HG03432 (cell line): ENCODE results near the gene DRAM1.

ENCODE experiments used
- ATAC-seq: cut with Tn5 transposase; IDR thresholded peaks from one replicate; pipeline ENCODE4 v1.9.1; 2021; ENCODE audit warnings: mild to moderate bottlenecking, moderate library complexity; ENCODE audit not compliant: unreplicated experiment

DRAM1 gene, protein sequence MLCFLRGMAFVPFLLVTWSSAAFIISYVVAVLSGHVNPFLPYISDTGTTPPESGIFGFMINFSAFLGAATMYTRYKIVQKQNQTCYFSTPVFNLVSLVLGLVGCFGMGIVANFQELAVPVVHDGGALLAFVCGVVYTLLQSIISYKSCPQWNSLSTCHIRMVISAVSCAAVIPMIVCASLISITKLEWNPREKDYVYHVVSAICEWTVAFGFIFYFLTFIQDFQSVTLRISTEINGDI

GRCh38 chr12:101876861-101877805, at the start of gene DRAM1:
Gene DRAM1, plus strand, starts transcription at chr12:101877580. Its CDS starts 210 bp downstream, at chr12:101877790.
- ATAC-seq = peak; percentile 90

- no peak for ATAC-seq
These were observed 48.8 kb upstream of the DRAM1 start for GRCh38 chr12:101828463-101829196.

DNA sequence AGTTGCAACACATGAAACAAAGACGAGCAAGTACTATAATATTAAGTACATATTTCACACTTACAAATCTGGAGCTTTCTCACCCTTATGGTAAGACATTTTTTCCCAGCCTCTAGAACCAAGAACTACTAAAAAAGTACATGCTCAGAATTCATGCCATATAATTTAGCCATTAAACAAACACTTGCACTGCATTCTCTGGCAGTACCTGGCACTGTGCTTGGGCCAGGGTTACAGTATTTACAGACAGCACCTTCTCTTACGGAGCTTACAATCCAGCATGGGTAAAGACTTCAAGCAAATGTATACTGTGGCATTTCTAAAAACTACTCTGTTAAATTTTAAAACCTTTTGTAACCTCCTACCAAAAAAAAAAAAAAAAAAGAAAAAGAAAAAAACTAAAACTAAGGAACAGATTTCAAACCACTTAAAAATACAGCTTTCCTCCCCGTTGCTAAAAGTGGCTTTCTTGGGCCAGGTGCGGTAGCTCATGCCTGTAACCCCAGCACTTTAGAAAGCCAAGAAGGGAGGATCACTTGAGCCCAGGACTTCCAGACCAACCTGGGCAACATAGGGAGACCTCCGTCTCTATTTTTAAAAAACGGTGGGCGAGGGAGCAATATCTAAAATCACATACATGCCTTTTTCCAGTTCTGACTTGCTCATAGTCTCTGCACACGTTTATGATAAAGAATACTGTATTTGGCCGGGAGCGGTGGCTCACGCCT, 47.6 kb upstream of the DRAM1 start:
- no peak for ATAC-seq

- ATAC-seq = peak; percentile 94
These were observed 46.7 kb upstream of the DRAM1 start, which contains the start of gene GNPTAB for GRCh38 chr12:101830367-101831325. Gene GNPTAB, minus strand, starts transcription at chr12:101830959. Its CDS starts 284 bp downstream, at chr12:101830675.

GRCh38 chr12:101832030-101832429, 45.4 kb upstream of the DRAM1 start:
- no peak for ATAC-seq

DNA sequence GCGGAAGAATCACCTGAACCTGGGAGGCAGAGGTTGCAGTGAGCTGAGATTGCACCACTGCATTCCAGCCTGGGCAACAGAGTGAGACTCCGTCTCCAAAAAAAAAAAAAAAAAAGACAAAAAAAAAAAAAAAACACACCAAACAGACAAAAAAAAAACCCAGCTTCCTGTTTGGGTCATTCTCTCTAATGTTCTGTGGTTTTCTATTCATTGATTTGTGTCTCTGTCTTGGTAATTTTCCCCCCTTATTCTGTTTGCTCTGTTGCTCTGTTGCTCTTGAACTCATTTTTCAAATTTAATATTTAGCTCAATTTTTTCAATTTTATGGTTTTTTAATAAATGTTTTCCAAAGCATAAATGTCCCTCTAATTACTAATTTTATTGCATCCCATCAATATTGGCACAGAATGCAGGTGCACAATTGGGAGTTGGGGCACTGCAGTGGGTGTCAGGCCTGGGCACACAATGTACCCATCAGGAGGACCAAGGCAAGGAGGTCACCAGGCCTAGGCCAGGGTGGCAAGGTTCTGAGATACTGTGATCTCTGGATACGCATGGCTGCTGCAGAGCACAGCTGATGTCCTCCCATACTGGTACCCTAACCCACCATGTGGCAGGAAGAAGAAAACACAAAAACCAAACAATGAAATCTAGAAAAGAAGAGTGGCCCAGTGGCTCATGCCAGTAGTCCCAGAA, 38.6 kb upstream of the DRAM1 start:
- ATAC-seq = peak; percentile 71

GRCh38 chr12:101839324-101840283, 37.8 kb upstream of the DRAM1 start:
- peak; percentile 57 for ATAC-seq

- ATAC-seq = no peak
These were observed 36.3 kb upstream of the DRAM1 start for GRCh38 chr12:101841069-101841468.

- no peak for ATAC-seq
These were observed 32.2 kb upstream of the DRAM1 start for GRCh38 chr12:101845137-101845711.

GRCh38 chr12:101847325-101847724, 30.1 kb upstream of the DRAM1 start:
- ATAC-seq = no peak

GRCh38 chr12:101850199-101850598, 27.2 kb upstream of the DRAM1 start:
- ATAC-seq = peak; percentile 64

DNA sequence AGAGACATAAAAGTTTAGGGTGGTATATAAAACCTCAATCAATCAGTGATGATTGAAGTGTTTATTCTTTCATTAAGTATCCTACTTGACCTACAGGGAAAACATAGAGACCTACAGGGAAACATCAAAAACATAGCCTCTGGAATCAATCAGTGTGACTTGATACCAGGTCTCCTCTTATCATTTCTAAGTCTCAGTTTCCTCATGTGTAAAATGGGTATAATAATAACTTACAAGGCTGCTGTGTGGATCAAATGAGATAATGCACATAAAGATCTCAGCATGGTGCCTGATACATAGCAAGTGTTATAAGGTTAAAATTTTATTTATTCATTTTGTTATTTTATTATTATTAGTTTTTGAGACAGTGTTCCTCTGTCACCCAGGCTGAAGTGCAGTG, 24.4 kb upstream of the DRAM1 start:
- no peak for ATAC-seq

- ATAC-seq = peak; percentile 44
These were observed 22.6 kb upstream of the DRAM1 start for GRCh38 chr12:101854747-101855146.

GRCh38 chr12:101855364-101855884, 22.0 kb upstream of the DRAM1 start:
- no peak for ATAC-seq

DNA sequence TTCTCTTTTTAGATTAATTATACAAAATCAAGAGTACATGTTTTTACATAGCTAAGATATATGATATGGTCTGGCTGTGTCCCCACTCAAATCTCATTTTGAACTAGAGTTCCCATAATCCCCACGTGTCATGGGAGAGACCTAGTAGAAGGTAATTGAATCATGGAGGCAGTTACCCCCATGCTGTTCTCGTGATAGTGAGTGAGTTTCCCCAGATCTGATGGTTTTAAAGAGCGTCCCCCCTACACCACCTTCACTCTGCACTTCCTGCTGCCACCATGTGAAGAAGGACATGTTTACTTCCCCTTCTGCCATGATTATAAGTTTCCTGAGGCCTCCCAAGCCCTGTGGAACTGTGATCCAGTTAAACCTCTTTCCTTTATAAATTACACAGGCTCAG, 21.4 kb upstream of the DRAM1 start:
- no peak for ATAC-seq

DNA sequence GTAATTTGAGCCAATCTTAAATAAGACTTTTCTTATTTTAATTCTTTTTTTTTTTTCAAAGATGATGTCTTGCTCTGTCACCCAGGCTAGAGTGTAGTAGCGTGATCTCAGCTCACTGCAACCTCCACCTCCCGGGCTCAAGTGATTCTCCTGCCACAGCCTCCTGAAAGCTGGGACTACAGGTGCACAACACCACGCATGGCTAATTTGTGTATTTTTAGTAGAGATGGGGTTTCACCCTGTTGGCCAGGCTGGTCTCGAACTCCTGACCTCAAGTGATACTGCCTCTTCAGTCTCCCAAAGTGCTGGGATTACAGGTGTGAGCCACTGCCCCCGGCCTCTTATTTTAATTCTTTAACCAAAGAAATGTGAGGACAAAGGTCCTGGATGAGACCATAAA, 20.8 kb upstream of the DRAM1 start:
- ATAC-seq = peak; percentile 27

GRCh38 chr12:101857043-101857558, 20.3 kb upstream of the DRAM1 start:
- peak; percentile 65 for ATAC-seq
